Panc1 (cell line): ENCODE measurements around the gene CCNG2.

Source experiments
- CTCF ChIP-seq: fragments of 450-650 bp; IDR thresholded peaks from 2 replicates; pipeline ENCODE4 v1.5.1; 2017; ENCODE audit warnings: mild to moderate bottlenecking
- POLR2AphosphoS5 ChIP-seq: IDR thresholded peaks from 2 replicates; pipeline ENCODE4 v1.6.1; 2012; ENCODE audit warnings: mild to moderate bottlenecking, low read depth, low read length, moderate library complexity
- REST ChIP-seq, 2 experiments: IDR thresholded peaks; 2 replicates each; pipeline ENCODE4 v1.6.1; 2011 to 2012; ENCODE audit warnings: low read depth in 2 of 2, control low read depth in 1 of 2, low read length in 1 of 2, mild to moderate bottlenecking in 1 of 2, moderate library complexity in 1 of 2; ENCODE audit not compliant: insufficient read depth in 1 of 2
- SIN3A ChIP-seq: IDR thresholded peaks from 2 replicates; pipeline ENCODE4 v1.6.1; 2012; ENCODE audit warnings: low read depth, mild to moderate bottlenecking, low read length, moderate library complexity, borderline replicate concordance; ENCODE audit not compliant: insufficient read depth
- TCF7L2 ChIP-seq: IDR thresholded peaks from 2 replicates; pipeline ENCODE4 v1.6.1; 2011; ENCODE audit warnings: mild to moderate bottlenecking, low read depth, low read length, inconsistent platforms

GRCh38 chr4:77142646-77143028 lies 14.4 kb upstream of the CCNG2 start:
- TF ChIP-seq POLR2AphosphoS5: no peak
- TF ChIP-seq CTCF: no peak
- no peak for TF ChIP-seq TCF7L2
- TF ChIP-seq REST (IDR thresholded peaks at IDR 0.05; ENCODE audit: insufficient read depth in 1 of 2, low read depth in 2 of 2, low read length in 1 of 2): no peak
- TF ChIP-seq SIN3A: no peak
